H1 (cell line): ENCODE data around the gene EHD4. TPM values are rescaled to one million over a fixed set of nuclear protein-coding genes. Genes with fewer than 3 reads are reported as not detected.

Experiments
- EP300 ChIP-seq, 2 experiments: IDR thresholded peaks; 1 replicate in 1 of 2; 2 replicates in 1 of 2; pipeline ENCODE4 v1.6.1; 2011 to 2012; ENCODE audit warnings: low read depth in 2 of 2, low read length in 2 of 2, mild to moderate bottlenecking in 2 of 2, borderline replicate concordance in 1 of 2, inconsistent platforms in 1 of 2, moderate library complexity in 1 of 2
- polyA plus RNA-seq, 7 experiments: library from polyadenylated mRNA; depleted of rRNA in 3 of 7; stranded (reverse) in 5 of 7; unstranded in 2 of 7; fragments of >200 nt in 5 of 7; fragments of 200-250 nt in 2 of 7; gene quantifications; 1 replicate in 5 of 7; 2 replicates in 1 of 7; 4 replicates in 1 of 7; pipeline versions ENCODE4 v1.2.1 to v1.2.3, GENCODE V29; 2011 to 2013; ENCODE audit warnings: missing spikeins in 2 of 7, mixed read lengths in 2 of 7
- total RNA-seq: library from RNA; stranded (reverse); fragmentation: NEBNext Ultra II Directional; extraction: Animal tissue kit (Norgen Biotek cat#: 25700); gene quantifications from 2 replicates; pipeline ENCODE4 v1.2.1, GENCODE V29; 2021
- TF ChIP-seq, protein P1 (sequence below): IDR thresholded peaks from 2 replicates; pipeline ENCODE4 v1.6.1; 2012; ENCODE audit warnings: inconsistent platforms

The EHD4 gene
- total and polyA plus RNA-seq, 2 of the 8 experiments (the other 6 are each of a cell fraction or from before 2014, with no cell fraction given), result 17.5 to 24.5 TPM

DNA sequence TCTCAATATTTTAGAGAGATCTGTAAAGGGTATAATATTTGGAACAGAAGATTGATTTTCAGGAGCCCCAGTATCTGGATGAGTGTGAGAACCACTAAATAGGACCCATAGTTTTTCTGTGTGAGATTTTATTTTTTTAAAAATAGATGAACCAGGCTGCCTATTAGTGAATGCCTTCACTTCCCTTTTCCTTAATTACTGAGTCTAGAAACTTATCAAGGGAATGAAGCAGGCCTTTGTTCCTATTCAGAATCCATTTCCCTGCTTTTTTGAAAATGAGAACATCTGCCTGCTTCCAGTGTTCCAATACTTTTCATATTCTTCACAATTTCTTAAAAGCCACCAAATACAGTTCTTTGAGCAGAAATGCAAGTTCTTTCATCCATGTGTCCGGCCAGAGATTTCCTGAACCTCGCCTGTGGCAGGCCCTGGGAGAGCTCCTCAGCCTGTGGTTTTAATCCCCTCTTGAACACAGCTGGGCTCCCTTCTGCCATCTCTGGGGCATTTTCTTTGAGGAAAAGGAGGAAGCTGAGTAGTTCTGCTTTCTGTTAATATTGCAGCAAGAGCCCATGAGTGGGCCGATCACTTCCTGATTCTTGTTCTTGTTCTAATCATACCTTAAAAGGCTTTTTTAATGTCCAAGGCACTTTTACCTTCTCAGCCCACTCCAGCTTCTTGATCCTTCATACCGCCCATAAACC lies 4.7 kb downstream of the EHD4 start (continued):
- no peak for TF ChIP-seq EP300 (IDR thresholded peaks at IDR 0.05; ENCODE audit: borderline replicate concordance in 1 of 2, low read depth in 2 of 2, low read length in 2 of 2)
- TF ChIP-seq, protein P1, sequence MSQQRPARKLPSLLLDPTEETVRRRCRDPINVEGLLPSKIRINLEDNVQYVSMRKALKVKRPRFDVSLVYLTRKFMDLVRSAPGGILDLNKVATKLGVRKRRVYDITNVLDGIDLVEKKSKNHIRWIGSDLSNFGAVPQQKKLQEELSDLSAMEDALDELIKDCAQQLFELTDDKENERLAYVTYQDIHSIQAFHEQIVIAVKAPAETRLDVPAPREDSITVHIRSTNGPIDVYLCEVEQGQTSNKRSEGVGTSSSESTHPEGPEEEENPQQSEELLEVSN, result no peak
